ENCODE data around the gene NAV2. TPM values are rescaled to one million over a fixed set of nuclear protein-coding genes. Genes with fewer than 3 reads are reported as not detected.

Gene NAV2
- total RNA-seq, 1 experiment from 2014 or later, result 8.8 TPM

- no peak for DNase-seq (ENCODE audit: low spot score)
Observed at GRCh38 chr11:19774817-19775580, 62.4 kb downstream of the NAV2 start.

GRCh38 chr11:19775622-19776021 is 63.0 kb downstream of the NAV2 start:
- no peak for DNase-seq (ENCODE audit: low spot score)

GRCh38 chr11:19777039-19777376 is 64.4 kb downstream of the NAV2 start:
- DNase-seq (ENCODE audit: low spot score), result no peak

GRCh38 chr11:19777377-19778102 is 64.9 kb downstream of the NAV2 start:
- DNase-seq (ENCODE audit: low spot score), result peak; percentile 72

GRCh38 chr11:19779740-19780139 is 67.1 kb downstream of the NAV2 start:
- DNase-seq (ENCODE audit: low spot score), result no peak

GRCh38 chr11:19781351-19781750 is 68.7 kb downstream of the NAV2 start:
- no peak for DNase-seq (ENCODE audit: low spot score)

- no peak for DNase-seq (ENCODE audit: low spot score)
Observed at GRCh38 chr11:19785265-19785664, 72.6 kb downstream of the NAV2 start.

GRCh38 chr11:19786644-19787043 is 74.0 kb downstream of the NAV2 start:
- DNase-seq (ENCODE audit: low spot score), result no peak

GRCh38 chr11:19788435-19788834 is 75.8 kb downstream of the NAV2 start:
- no peak for DNase-seq (ENCODE audit: low spot score)

- no peak for DNase-seq (ENCODE audit: low spot score)
Observed at GRCh38 chr11:19789245-19789644, 76.6 kb downstream of the NAV2 start.

- no peak for DNase-seq (ENCODE audit: low spot score)
Observed at GRCh38 chr11:19789835-19790710, 77.4 kb downstream of the NAV2 start.

- no peak for DNase-seq (ENCODE audit: low spot score)
Observed at GRCh38 chr11:19790831-19791552, 78.4 kb downstream of the NAV2 start.

- DNase-seq (ENCODE audit: low spot score), result no peak
Observed at GRCh38 chr11:19792510-19792909, 79.9 kb downstream of the NAV2 start.

- no peak for DNase-seq (ENCODE audit: low spot score)
Observed at GRCh38 chr11:19793326-19793725, 80.7 kb downstream of the NAV2 start.

GRCh38 chr11:19794161-19794560 is 81.5 kb downstream of the NAV2 start:
- no peak for DNase-seq (ENCODE audit: low spot score)

- no peak for DNase-seq (ENCODE audit: low spot score)
Observed at GRCh38 chr11:19795082-19795481, 82.4 kb downstream of the NAV2 start.

- DNase-seq (ENCODE audit: low spot score), result no peak
Observed at GRCh38 chr11:19800162-19800561, 87.5 kb downstream of the NAV2 start.

- DNase-seq (ENCODE audit: low spot score), result no peak
Observed at GRCh38 chr11:19800714-19801519, 88.3 kb downstream of the NAV2 start.

- no peak for DNase-seq (ENCODE audit: low spot score)
Observed at GRCh38 chr11:19802773-19803293, 90.2 kb downstream of the NAV2 start.

GRCh38 chr11:19803506-19803998 is 90.9 kb downstream of the NAV2 start:
- no peak for DNase-seq (ENCODE audit: low spot score)

Measured in A172 (cell line).